Raji (cell line): ENCODE data around the gene GNAQ.

Experiments
- POLR2A ChIP-seq: IDR thresholded peaks from 2 replicates; pipeline ENCODE4 v1.6.1; 2011; ENCODE audit warnings: low read depth, low read length, control low read depth; ENCODE audit not compliant: insufficient read depth

The GNAQ gene

GRCh38 chr9:77968506-77968905 is 63.1 kb downstream of the GNAQ start:
- TF ChIP-seq POLR2A, result no peak

DNA sequence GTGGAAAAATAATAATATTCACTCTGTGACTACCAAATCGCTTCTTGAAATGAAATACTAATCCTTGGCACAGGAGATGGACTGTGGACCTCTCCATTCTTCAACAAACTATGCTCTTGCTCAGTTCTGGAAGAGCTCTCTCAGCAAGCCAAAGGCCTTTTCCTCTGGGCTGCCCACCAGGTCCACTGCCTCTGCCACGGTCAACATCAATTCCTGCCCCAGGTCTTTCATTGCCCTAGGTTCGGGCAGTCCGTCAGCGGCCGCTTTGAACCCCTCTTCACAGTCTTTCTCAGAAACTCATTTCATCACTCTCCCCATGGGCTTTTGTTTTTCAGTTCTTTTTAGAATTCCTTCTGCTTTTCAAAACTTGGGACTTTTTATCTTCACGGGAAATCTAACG is 64.9 kb downstream of the GNAQ start:
- TF ChIP-seq POLR2A, result no peak

GRCh38 chr9:77965445-77966123 is 66.0 kb downstream of the GNAQ start:
- TF ChIP-seq POLR2A, result no peak

DNA sequence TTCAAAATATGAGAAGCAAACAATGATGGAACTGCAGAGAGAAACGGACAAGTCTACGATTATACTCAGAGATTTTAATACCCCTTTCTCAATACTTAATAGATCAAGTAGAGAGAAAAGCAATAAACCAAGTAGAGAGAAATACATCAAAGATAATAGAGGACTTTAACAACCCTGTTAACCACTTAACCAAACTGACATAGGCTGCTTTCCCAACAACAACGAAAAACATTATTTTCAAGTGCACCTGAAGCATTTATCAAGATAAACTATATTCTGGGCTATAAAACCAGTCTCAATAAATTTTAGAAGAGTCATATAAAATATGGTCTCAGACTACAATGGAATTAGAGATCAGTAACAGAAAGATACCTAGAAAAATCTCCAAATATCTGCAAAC is 67.4 kb downstream of the GNAQ start:
- no peak for TF ChIP-seq POLR2A

DNA sequence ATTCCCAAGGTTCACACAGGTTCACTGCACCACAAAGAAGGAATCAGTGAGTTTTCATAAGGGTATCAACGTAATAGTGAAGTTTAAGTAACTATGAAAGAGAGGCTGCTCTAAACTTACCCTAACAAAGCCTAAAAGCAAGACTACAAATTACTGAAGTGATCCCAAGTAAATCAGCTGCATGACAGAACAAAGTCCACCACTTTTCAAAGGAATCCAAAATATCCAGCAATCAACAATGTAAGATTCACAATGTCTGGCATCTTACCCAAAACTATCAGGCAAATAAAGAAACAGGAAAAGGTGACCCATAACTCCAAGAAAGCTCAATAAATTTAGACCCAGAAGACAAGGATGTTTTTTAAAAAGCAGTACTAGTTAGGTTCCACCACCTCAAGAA is 70.1 kb downstream of the GNAQ start:
- no peak for TF ChIP-seq POLR2A

GRCh38 chr9:77960356-77961153 is 71.1 kb downstream of the GNAQ start:
- TF ChIP-seq POLR2A, result no peak

- no peak for TF ChIP-seq POLR2A
These were observed 71.8 kb downstream of the GNAQ start for GRCh38 chr9:77959803-77960202.

DNA sequence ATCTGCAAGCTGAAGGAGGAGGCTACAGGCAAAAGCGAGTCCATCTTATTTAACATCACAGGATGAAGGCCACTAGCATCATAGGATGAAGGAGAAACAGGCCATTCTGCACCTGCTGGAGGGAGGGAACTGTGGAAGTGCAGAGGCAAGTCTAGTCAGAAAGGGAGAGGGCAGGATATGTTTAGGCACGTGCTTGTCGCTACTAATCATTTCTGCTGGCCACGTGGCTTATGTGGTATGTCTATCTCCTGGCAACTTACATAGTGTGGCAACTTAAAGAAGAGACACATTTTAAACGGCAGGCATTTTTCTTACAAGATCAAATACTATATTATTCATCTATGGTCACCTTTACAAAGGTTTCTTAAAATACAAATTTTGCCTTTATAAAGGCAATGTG is 74.0 kb downstream of the GNAQ start:
- no peak for TF ChIP-seq POLR2A

- no peak for TF ChIP-seq POLR2A
These were observed 75.1 kb downstream of the GNAQ start for GRCh38 chr9:77956555-77956954.

DNA sequence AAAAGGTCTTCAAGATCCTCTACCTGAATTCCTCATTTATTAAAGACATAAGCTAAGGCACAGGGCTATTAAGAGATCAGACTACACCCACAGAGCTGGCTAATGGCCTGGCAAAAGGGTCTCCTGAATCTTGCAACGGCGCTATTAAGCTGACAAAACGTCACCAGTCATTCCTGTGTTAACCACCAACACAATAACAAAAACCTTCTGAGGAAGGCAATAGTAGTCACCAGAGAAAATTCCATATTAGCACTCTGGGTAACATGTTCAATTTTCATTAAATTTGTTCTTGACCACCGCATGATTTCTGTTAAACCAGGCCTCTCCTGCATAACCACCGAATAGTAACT is 77.0 kb downstream of the GNAQ start:
- no peak for TF ChIP-seq POLR2A

- TF ChIP-seq POLR2A, result no peak
These were observed 77.5 kb downstream of the GNAQ start for GRCh38 chr9:77954013-77954665.

- no peak for TF ChIP-seq POLR2A
These were observed 78.0 kb downstream of the GNAQ start for GRCh38 chr9:77953590-77953989.

DNA sequence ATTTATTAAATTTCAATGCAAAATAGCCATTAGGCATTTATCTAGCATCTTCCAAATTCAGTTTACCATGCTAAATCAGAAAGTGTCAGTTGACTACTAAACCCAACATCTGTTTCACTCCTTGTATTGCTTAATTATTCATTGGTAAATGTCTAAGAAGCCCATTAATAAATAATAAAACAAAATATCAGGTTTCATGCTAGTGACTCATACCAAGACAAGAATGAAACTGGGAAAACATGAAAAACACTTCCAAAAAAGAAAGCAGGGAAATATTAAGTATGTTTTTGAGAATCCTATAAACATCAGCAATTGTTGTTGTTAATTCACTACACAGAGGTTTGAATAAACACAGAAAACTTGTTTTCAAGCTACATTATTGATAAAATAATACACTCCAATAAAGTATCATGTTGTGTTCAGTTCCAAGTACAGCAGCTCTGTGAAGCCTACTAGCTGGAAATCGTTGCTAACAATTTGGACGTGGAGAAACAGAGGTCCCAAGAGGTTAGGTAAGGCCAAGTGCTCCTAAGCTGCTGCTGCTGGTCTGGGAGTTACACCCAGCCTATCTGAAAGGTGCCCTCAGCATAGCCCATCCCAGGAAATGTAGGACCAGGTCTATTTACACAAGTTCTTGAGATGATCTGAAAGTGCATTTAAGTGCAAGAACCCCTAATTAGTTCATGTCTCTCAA is 78.8 kb downstream of the GNAQ start:
- TF ChIP-seq POLR2A, result no peak

DNA sequence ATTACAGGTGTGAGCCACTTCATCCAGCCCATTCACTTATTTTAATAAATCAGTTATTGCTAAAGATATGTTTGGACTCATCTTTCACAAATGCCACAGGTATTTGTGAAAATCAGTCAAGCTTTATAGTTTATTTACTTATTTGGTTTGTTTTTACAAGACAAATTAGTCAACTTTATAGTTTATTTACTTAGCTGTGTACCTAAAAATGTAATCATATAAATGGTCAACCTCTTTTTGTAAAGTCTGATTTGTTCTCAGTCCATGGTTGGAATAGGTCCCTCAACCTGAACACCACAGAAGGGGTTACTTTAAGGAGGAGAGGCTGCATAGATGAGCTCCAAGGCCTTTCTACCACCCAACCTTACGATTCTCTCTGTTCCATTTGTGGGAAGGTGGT is 80.2 kb downstream of the GNAQ start:
- no peak for TF ChIP-seq POLR2A

- TF ChIP-seq POLR2A, result no peak
These were observed 81.7 kb downstream of the GNAQ start for GRCh38 chr9:77949751-77950436.

- no peak for TF ChIP-seq POLR2A
These were observed 84.0 kb downstream of the GNAQ start for GRCh38 chr9:77947651-77948050.
